Muscle of leg (tissue), 11 donors: ENCODE measurements around the gene ZIC4. TPM values are rescaled to one million over a fixed set of nuclear protein-coding genes. Genes with fewer than 3 reads are reported as not detected.

ENCODE experiments used
- DNase-seq: peaks from one replicate; pipeline ENCODE4 v3.0.0; 2013
- H3K27ac ChIP-seq: one replicate; pipeline ENCODE4 v1.5.1; 2013; ENCODE audit warnings: mild to moderate bottlenecking, low read length, control low read depth
- H3K27me3 ChIP-seq: one replicate; pipeline ENCODE4 v1.6.1; 2013; ENCODE audit warnings: low read length; ENCODE audit not compliant: control insufficient read depth, insufficient read depth
- H3K36me3 ChIP-seq: one replicate; pipeline ENCODE4 v1.6.1; 2013; ENCODE audit warnings: low read length; ENCODE audit not compliant: control insufficient read depth, insufficient read depth
- H3K4me1 ChIP-seq: one replicate; pipeline ENCODE4 v1.6.1; 2013; ENCODE audit warnings: low read length; ENCODE audit not compliant: control insufficient read depth, insufficient read depth
- H3K4me3 ChIP-seq: one replicate; pipeline ENCODE4 v1.5.1; 2013; ENCODE audit warnings: low read length, control low read depth
- H3K9me3 ChIP-seq: replicated peaks from 2 replicates; pipeline ENCODE4 v1.6.1; 2013; ENCODE audit warnings: low read depth, low read length; ENCODE audit not compliant: control insufficient read depth
- WGBS: methylation state at CpG from one replicate; pipeline ENCODE4 v1.1.5; 2013; ENCODE audit warnings: missing lambda C conversion rate; ENCODE audit not compliant: insufficient coverage; 5-methylcytosine and 5-hydroxymethylcytosine counted together
- polyA plus RNA-seq, 8 donors: library from polyadenylated mRNA; unstranded; fragments of 120-200 nt; gene quantifications; one replicate each; pipeline versions ENCODE4 v1.2.1 to v1.2.3, GENCODE V29; 2013; ENCODE audit warnings: inconsistent platforms in 1 of 8, low replicate concordance in 1 of 8; ENCODE audit not compliant: insufficient read length in 8 of 8, insufficient read depth in 1 of 8
- total RNA-seq: library from RNA; stranded (reverse); fragments of 120-200 nt; gene quantifications from one replicate; pipeline ENCODE4 v1.2.4, GENCODE V29; 2013

Gene ZIC4
- total and polyA plus RNA-seq, 9 donors, result 1.1 to 6.1 (median 3.6) TPM

DNA sequence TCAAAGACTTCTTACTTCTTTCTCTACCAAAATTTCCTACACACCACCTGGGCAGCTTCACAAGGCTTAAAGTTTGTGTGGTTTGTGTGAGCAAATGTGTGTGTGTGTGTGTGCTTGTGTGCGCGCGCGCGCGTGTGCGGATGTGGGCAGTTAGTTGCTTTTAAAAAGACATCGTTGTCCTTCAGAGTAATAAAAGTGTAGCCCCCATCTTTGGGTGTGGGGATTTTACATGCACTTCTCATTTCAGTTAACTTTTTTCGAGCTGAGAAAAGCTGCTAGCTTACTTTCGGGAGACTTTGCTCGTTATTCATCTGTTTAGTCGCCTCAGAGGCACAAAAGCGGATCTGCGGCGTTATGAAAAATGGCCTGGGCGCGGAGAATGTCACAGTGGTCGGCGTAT is 36.0 kb downstream of the ZIC4 start:
- Histone ChIP-seq H3K4me3 (no peak overlapping the region), H3K36me3 (no peaks in the 10 kb centered on the region), H3K27ac (no peak overlapping the region), H3K27me3 (peaks cover 81% of the 10 kb centered on the region), H3K4me1 (peaks cover 8% of the 10 kb centered on the region), H3K9me3 (no peaks in the 10 kb centered on the region)
- no CpG with 5 or more reads among the region's 19 CpGs for WGBS
- DNase-seq, result no peak

DNA sequence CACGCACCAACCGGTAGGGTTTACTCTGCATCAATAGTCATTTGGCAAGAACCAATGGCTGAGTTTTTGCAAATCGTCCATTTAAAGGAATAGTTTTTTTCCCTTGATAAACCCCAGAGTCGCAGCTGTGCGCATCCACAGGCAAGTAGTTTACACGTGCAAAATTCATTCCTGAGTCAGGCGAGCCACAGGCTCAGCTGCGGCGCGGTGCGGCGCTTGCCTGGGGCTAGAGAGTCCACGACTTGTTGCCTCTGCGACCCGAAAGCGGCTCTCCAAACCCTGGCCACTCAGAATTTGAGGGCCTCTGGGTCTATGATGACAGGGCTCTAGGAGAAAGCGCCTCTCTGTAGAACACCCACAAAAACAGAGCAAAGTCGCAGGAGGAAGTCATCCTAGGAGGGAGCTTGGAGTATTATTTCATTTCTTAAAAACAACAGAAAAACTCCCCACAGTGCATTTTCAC is 36.7 kb downstream of the ZIC4 start:
- Histone ChIP-seq H3K27ac (no peak overlapping the region), H3K4me1 (peaks cover 8% of the 10 kb centered on the region), H3K36me3 (no peaks in the 10 kb centered on the region), H3K4me3 (no peak overlapping the region), H3K27me3 (peaks cover 81% of the 10 kb centered on the region), H3K9me3 (no peaks in the 10 kb centered on the region)
- WGBS, result 4% methylated on average over 12 of the region's 18 CpGs
- no peak for DNase-seq

DNA sequence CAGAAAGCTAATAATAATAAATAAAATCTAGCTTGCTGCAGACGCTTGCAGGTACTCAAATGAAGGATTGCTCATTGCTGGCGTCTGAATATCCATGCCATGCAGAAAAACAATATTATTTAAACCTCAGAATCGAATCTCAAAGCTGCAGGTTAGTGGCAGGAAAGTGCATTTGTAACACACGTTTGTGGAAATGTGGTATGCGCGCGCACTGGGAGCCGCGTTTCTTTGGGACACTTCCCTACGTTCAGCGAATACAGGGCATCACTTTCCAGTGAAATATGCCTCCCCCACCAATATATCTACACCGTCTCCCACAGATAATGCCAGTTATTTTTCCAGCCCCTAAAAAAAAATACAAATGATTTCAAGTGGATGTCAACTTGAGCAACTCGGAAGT is 37.1 kb downstream of the ZIC4 start:
- Histone ChIP-seq H3K9me3 (no peaks in the 10 kb centered on the region), H3K36me3 (no peaks in the 10 kb centered on the region), H3K27me3 (peaks cover 81% of the 10 kb centered on the region), H3K4me1 (peaks cover 8% of the 10 kb centered on the region), H3K4me3 (no peak overlapping the region), H3K27ac (no peak overlapping the region)
- WGBS, result 0% methylated on average over 1 of the region's 13 CpGs
- no peak for DNase-seq

DNA sequence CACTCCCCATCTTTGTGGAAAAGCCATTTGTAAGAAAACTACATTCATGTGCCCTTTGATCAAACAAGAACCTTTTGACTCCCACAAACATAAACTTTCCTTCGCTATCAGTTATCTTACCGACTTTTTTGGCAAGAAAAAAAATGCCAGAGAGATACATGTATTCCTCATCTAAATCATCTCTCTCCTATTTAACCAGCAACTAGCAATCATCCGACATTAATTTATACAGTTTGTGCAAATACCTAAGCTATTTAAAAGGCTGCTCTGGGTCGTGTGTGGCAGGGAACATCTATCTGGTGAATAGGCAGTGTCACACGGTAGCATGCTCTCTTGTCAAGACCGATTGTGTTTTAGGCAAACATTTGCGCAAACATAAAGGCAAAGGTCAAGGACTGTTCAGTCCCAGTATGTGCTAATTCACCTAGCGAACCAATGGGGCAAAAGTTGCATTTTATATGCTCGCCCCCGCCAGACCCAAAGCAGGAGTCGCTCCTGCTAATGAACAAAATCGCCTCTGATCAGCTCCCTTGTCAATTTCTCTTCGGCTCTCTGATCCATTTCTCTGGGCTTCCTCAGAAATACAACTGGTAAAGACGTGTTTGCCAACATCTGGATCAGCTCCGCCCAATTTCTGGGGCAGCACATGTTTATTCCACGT is 37.7 kb downstream of the ZIC4 start:
- H3K9me3 ChIP-seq, result no peaks in the 10 kb centered on the region
- H3K4me3 ChIP-seq, result no peak overlapping the region
- no peak overlapping the region for H3K27ac ChIP-seq
- peaks cover 8% of the 10 kb centered on the region for H3K4me1 ChIP-seq
- peaks cover 78% of the 10 kb centered on the region for H3K27me3 ChIP-seq
- no peak for DNase-seq
- 4% methylated on average over 10 of the region's 16 CpGs for WGBS
- no peaks in the 10 kb centered on the region for H3K36me3 ChIP-seq

DNA sequence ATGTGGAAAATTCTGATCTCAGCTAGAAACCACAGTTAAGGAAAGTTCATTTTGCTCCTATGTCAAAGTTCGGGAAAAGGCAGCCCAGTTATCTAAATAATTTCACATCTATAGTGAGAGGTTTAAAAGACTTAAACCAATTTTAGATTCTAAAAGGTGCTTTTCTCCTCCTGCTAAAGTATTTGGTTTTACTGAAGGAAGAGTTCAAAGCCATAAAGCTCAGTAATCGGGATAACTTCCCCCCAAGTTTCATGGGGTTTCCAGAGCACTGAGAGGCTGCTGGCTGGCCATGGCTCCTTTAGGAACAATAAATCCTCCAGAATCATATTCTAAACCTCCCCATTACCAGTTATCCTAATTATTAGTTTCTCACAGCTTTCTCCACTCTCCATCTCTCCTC is 38.2 kb downstream of the ZIC4 start:
- H3K9me3 ChIP-seq, result no peaks in the 10 kb centered on the region
- no peak overlapping the region for H3K27ac ChIP-seq
- peaks cover 8% of the 10 kb centered on the region for H3K4me1 ChIP-seq
- no peaks in the 10 kb centered on the region for H3K36me3 ChIP-seq
- no CpG with 5 or more reads among the region's 2 CpGs for WGBS
- no peak overlapping the region for H3K4me3 ChIP-seq
- no peak for DNase-seq
- peaks cover 72% of the 10 kb centered on the region for H3K27me3 ChIP-seq

DNA sequence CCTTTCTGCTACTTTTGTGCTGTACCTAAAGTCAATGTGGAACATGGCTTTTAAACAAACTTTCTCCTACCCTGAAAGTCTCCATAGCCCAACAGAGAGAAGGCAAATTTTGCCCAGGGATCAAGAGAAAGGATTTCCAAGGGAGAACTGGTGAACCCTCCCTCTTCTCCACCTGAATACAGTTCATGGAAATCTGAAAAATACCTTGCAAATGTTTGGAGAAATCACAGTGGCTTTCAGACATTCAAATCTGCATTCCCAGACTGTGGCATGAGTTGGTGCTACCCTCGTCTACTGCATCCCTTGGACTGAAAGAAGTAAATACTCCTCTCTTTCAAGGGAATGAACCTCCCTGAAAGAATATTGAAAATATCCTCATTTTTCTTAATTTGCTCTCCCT is 38.7 kb downstream of the ZIC4 start:
- no peak overlapping the region for H3K4me3 ChIP-seq
- peaks cover 8% of the 10 kb centered on the region for H3K4me1 ChIP-seq
- no peaks in the 10 kb centered on the region for H3K9me3 ChIP-seq
- H3K36me3 ChIP-seq, result no peaks in the 10 kb centered on the region
- peaks cover 67% of the 10 kb centered on the region for H3K27me3 ChIP-seq
- no peak overlapping the region for H3K27ac ChIP-seq
- DNase-seq, result no peak
- WGBS, result 17% methylated on average over 1 of the region's 1 CpG

DNA sequence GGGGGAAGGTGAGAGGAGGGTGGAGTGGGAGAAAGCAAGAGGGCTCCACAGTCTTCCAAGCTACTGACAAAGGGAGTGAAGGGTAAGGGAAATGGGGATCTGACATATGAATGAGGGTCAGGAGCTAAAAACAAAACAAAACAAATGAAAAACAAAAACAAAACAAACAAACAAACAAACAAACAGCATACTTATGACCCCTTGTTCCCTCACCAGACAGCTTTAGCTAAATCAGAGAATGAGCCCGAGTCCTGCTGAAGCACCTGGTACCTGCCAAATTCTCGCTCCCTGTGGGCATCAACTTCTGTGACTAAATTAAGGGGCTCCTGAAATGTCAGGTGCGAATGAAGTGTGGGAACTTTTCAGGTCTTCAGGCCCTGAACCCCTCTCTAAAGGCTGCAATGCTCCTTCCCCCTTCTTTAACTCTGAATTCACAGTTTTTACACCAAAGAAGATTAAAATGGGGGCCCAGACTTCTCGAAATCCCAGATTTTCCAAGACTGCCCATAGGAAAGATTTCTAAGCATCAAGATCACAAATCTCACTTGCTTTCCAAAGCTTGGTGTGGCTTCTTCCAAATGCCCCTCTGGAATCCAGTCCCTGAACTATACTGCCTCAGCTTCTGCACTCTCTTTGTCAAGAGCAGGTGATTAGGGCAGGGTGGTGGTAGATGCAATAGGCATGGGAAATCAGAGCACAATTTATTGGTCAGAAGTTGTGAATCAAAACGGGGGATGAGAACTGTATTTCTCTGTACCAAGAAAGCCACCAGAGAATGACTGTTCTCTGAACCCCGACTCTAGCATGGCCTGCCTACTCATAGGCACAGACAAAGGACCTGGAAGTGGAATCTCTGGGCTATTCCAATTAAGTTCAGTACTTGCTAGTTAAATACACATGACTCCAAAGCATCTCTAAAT is 40.9 kb downstream of the ZIC4 start:
- peaks cover 9% of the 10 kb centered on the region for H3K4me1 ChIP-seq
- no peaks in the 10 kb centered on the region for H3K9me3 ChIP-seq
- 83% methylated on average over 2 of the region's 6 CpGs for WGBS
- peaks cover 61% of the 10 kb centered on the region for H3K27me3 ChIP-seq
- no peak overlapping the region for H3K4me3 ChIP-seq
- no peak for DNase-seq
- no peak overlapping the region for H3K27ac ChIP-seq
- H3K36me3 ChIP-seq, result no peaks in the 10 kb centered on the region

DNA sequence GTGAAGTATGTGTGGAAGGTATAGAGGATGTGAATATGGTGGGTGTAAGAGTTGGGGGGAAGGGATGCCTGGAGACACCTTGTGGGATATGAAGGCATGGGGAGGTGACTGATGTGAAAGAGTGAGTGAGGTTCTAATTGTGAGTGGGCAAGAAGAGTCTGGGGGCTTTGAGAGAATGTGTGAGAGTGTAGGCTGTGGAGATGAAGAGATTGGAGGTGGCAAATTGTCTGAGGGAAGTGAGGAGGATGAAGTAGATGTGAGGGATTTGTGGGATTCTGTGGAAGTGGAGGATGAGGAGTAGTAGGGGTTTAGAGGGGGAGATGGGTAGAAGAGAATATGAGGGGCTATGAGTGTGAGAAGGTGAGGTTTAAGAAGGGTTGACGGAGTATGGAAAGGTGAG is 41.6 kb downstream of the ZIC4 start:
- Histone ChIP-seq H3K36me3 (no peaks in the 10 kb centered on the region), H3K4me1 (peaks cover 5% of the 10 kb centered on the region), H3K27ac (no peak overlapping the region), H3K27me3 (peaks cover 62% of the 10 kb centered on the region), H3K4me3 (no peak overlapping the region), H3K9me3 (no peaks in the 10 kb centered on the region)
- 41% methylated on average over 1 of the region's 1 CpG for WGBS
- DNase-seq, result no peak

DNA sequence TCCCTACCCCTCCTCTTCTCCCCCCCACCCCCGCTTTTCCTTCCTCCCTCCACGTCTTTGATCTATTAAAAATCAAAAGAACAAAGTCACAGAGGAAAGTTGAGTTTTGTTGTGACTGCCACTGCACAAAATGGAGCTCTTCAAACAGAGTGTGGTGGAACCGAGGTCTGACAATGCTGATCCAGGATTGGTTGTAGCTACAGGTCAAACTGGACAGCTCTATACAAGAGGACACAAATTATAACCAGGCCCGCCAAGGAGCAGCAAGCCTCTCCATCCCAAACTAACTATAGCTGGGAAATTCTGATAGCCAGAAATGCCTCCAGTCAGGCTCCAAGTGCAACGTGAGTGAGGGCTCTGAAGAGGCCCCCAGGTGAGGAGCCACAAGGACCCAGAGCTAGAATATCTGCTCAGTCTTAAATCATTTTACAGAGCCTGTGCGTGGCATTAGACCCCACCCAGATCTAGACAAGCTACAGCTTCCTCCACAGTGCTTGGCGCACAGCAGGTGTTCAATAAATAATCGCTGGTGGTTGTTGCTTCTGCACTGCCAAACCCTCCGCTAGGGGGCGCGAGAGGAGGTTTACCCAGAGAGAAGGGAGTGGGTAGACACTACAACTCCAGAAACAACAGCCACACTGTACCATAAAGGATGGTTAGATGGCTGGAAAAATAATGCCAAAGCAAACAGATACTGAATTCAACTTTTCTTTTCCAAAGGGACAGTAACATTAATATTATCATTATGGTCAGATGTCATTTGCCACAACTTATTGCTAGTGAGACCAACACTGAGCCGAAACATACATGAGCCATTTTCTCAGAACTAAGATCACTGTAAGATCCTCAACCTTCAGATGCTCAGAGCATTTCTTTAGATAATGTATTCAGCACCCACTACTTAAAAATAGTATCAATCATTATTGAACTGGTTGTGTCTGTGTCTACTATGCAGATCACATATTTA is 44.6 kb downstream of the ZIC4 start:
- whole genome bisulfite sequencing, result 0% methylated on average over 2 of the region's 12 CpGs
- no peak for DNase-seq
- H3K4me3 ChIP-seq, result no peak overlapping the region
- peaks cover 70% of the 10 kb centered on the region for H3K27me3 ChIP-seq
- peaks cover 3% of the 10 kb centered on the region for H3K4me1 ChIP-seq
- no peak overlapping the region for H3K27ac ChIP-seq
- no peaks in the 10 kb centered on the region for H3K9me3 ChIP-seq
- no peaks in the 10 kb centered on the region for H3K36me3 ChIP-seq
